ENCODE measurements around the gene HLA-DQB1. TPM values are rescaled to one million over a fixed set of nuclear protein-coding genes. Genes with fewer than 3 reads are reported as not detected.

The HLA-DQB1 gene
- total and polyA plus RNA-seq, 2 of the 13 experiments (the other 11 are each of a cell fraction or from before 2014, with no cell fraction given): not detected

DNA sequence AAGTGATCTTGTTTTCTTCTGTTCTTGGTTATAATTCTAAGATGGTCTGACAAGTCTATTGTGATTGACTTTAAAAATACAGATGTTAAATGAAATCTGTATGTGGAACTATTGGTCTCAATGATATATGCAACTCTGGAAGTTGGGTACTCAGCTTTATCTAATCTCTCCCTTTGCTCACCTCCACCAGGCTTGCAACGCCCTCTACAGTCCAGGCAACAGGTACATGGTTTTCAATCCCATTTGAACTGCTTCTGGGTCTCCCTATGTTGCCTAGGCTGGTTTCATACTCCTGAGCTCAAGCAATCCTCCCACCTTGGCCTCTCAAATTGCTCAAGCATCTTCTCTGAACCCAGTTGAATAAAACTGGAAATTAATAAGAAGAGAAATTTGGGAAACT is 25.6 kb upstream of the HLA-DQB1 start (continued):
- TF ChIP-seq, protein P1, sequence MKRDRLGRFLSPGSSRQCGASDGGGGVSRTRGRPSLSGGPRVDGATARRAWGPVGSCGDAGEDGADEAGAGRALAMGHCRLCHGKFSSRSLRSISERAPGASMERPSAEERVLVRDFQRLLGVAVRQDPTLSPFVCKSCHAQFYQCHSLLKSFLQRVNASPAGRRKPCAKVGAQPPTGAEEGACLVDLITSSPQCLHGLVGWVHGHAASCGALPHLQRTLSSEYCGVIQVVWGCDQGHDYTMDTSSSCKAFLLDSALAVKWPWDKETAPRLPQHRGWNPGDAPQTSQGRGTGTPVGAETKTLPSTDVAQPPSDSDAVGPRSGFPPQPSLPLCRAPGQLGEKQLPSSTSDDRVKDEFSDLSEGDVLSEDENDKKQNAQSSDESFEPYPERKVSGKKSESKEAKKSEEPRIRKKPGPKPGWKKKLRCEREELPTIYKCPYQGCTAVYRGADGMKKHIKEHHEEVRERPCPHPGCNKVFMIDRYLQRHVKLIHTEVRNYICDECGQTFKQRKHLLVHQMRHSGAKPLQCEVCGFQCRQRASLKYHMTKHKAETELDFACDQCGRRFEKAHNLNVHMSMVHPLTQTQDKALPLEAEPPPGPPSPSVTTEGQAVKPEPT (CRISPR knock-in tag; IDR thresholded peaks at IDR 0.05; ENCODE audit: low read depth): no peak
- TF ChIP-seq ZNF749 (CRISPR knock-in tag; IDR thresholded peaks at IDR 0.05; ENCODE audit: borderline replicate concordance) (no peak), ZNF747 (CRISPR knock-in tag; IDR thresholded peaks at IDR 0.05; ENCODE audit: borderline replicate concordance) (no peak), STAT5B (CRISPR knock-in tag; IDR thresholded peaks at IDR 0.05) (no peak), GABPA (IDR thresholded peaks at IDR 0.05; ENCODE audit: low read depth, low read length) (no peak), GABPA (CRISPR knock-in tag; IDR thresholded peaks at IDR 0.05; ENCODE audit: low read depth) (0 out of 2 replicates have a peak, but pooled peaks have one; percentile 17), ZNF253 (CRISPR knock-in tag; IDR thresholded peaks at IDR 0.05; ENCODE audit: borderline replicate concordance) (no peak), ZNF703 (CRISPR knock-in tag; IDR thresholded peaks at IDR 0.05; ENCODE audit: borderline replicate concordance) (no peak), NR2C2 (CRISPR knock-in tag; IDR thresholded peaks at IDR 0.05; ENCODE audit: borderline replicate concordance) (0 out of 2 replicates have a peak, but pooled peaks have one; percentile 24), SMC3 (IDR thresholded peaks at IDR 0.05; ENCODE audit: low read length) (peak; percentile 68; the same call in 1 of the 2 replicates), NFKB2 (CRISPR knock-in tag; IDR thresholded peaks at IDR 0.05; ENCODE audit: borderline replicate concordance) (no peak), PRPF4 (IDR thresholded peaks at IDR 0.05; ENCODE audit: low read depth, low read length, poor library complexity, severe bottlenecking) (no peak), HNRNPUL1 (IDR thresholded peaks at IDR 0.05; ENCODE audit: low read depth, low read length) (no peak)
- TF ChIP-seq, protein P2, sequence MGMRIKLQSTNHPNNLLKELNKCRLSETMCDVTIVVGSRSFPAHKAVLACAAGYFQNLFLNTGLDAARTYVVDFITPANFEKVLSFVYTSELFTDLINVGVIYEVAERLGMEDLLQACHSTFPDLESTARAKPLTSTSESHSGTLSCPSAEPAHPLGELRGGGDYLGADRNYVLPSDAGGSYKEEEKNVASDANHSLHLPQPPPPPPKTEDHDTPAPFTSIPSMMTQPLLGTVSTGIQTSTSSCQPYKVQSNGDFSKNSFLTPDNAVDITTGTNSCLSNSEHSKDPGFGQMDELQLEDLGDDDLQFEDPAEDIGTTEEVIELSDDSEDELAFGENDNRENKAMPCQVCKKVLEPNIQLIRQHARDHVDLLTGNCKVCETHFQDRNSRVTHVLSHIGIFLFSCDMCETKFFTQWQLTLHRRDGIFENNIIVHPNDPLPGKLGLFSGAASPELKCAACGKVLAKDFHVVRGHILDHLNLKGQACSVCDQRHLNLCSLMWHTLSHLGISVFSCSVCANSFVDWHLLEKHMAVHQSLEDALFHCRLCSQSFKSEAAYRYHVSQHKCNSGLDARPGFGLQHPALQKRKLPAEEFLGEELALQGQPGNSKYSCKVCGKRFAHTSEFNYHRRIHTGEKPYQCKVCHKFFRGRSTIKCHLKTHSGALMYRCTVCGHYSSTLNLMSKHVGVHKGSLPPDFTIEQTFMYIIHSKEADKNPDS (CRISPR knock-in tag; IDR thresholded peaks at IDR 0.05): no peak

Data from HepG2 (cell line).